IPS-18a (cell line): ENCODE results near the gene SPG21.

Experiments
- H3K27ac ChIP-seq: one replicate; pipeline ENCODE4 v1.5.1; 2013; ENCODE audit warnings: low read length
- H3K27me3 ChIP-seq: one replicate; pipeline ENCODE4 v1.6.1; 2013; ENCODE audit warnings: mild to moderate bottlenecking, low read length; ENCODE audit not compliant: control insufficient read depth, insufficient read depth
- H3K36me3 ChIP-seq: one replicate; pipeline ENCODE4 v1.6.1; 2013; ENCODE audit warnings: low read depth, low read length; ENCODE audit not compliant: control insufficient read depth
- H3K4me1 ChIP-seq: one replicate; pipeline ENCODE4 v1.6.1; 2013; ENCODE audit warnings: low read depth, low read length; ENCODE audit not compliant: control insufficient read depth
- H3K4me3 ChIP-seq: one replicate; pipeline ENCODE4 v1.5.1; 2013; ENCODE audit warnings: low read length
- H3K9ac ChIP-seq: one replicate; pipeline ENCODE4 v1.6.1; 2013; ENCODE audit warnings: mild to moderate bottlenecking, low read length, moderate library complexity
- H3K9me3 ChIP-seq: one replicate; pipeline ENCODE4 v1.6.1; 2013; ENCODE audit warnings: low read depth, low read length; ENCODE audit not compliant: control insufficient read depth

Gene SPG21

GRCh38 chr15:64931381-64931780, 58.3 kb downstream of the SPG21 start:
- H3K27me3 ChIP-seq: no peaks in the 10 kb centered on the region
- no peak overlapping the region for H3K27ac ChIP-seq
- H3K9ac ChIP-seq: no peak overlapping the region
- H3K4me3 ChIP-seq: no peak overlapping the region
- H3K9me3 ChIP-seq: no peaks in the 10 kb centered on the region
- no peaks in the 10 kb centered on the region for H3K36me3 ChIP-seq
- H3K4me1 ChIP-seq: no peaks in the 10 kb centered on the region

- Histone ChIP-seq H3K9ac (no peak overlapping the region), H3K4me3 (no peak overlapping the region), H3K9me3 (no peaks in the 10 kb centered on the region), H3K27me3 (no peaks in the 10 kb centered on the region), H3K36me3 (no peaks in the 10 kb centered on the region), H3K27ac (no peak overlapping the region), H3K4me1 (no peaks in the 10 kb centered on the region)
These were observed 58.8 kb downstream of the SPG21 start for GRCh38 chr15:64930778-64931371.

- Histone ChIP-seq H3K9ac (no peak overlapping the region), H3K36me3 (no peaks in the 10 kb centered on the region), H3K4me3 (no peak overlapping the region), H3K27ac (no peak overlapping the region), H3K4me1 (no peaks in the 10 kb centered on the region), H3K9me3 (no peaks in the 10 kb centered on the region), H3K27me3 (no peaks in the 10 kb centered on the region)
These were observed 59.6 kb downstream of the SPG21 start for GRCh38 chr15:64930019-64930652.

- Histone ChIP-seq H3K27ac (no peak overlapping the region), H3K9ac (no peak overlapping the region), H3K4me1 (no peaks in the 10 kb centered on the region), H3K36me3 (no peaks in the 10 kb centered on the region), H3K9me3 (no peaks in the 10 kb centered on the region), H3K27me3 (no peaks in the 10 kb centered on the region), H3K4me3 (no peak overlapping the region)
These were observed 61.0 kb downstream of the SPG21 start for GRCh38 chr15:64928626-64929220.

GRCh38 chr15:64926661-64927060, 63.1 kb downstream of the SPG21 start:
- Histone ChIP-seq H3K9ac (no peak overlapping the region), H3K4me1 (no peaks in the 10 kb centered on the region), H3K9me3 (no peaks in the 10 kb centered on the region), H3K4me3 (no peak overlapping the region), H3K27ac (no peak overlapping the region), H3K27me3 (no peaks in the 10 kb centered on the region), H3K36me3 (no peaks in the 10 kb centered on the region)

- Histone ChIP-seq H3K27ac (no peak overlapping the region), H3K27me3 (no peaks in the 10 kb centered on the region), H3K9ac (no peak overlapping the region)
These were observed 64.1 kb downstream of the SPG21 start for GRCh38 chr15:64925335-64926330.

GRCh38 chr15:64923546-64923945, 66.2 kb downstream of the SPG21 start:
- Histone ChIP-seq H3K27ac (no peak overlapping the region), H3K36me3 (no peaks in the 10 kb centered on the region), H3K9ac (no peak overlapping the region), H3K27me3 (no peaks in the 10 kb centered on the region), H3K9me3 (no peaks in the 10 kb centered on the region), H3K4me3 (no peak overlapping the region), H3K4me1 (no peaks in the 10 kb centered on the region)

More at GRCh38 chr15:64925335-64926330, 64.1 kb downstream of the SPG21 start:
- Histone ChIP-seq H3K9me3 (no peaks in the 10 kb centered on the region), H3K4me1 (no peaks in the 10 kb centered on the region), H3K36me3 (no peaks in the 10 kb centered on the region), H3K4me3 (no peak overlapping the region)

- Histone ChIP-seq H3K27ac (no peak overlapping the region), H3K4me1 (no peaks in the 10 kb centered on the region), H3K27me3 (no peaks in the 10 kb centered on the region), H3K9ac (no peak overlapping the region), H3K36me3 (no peaks in the 10 kb centered on the region), H3K4me3 (no peak overlapping the region), H3K9me3 (no peaks in the 10 kb centered on the region)
These were observed 68.0 kb downstream of the SPG21 start for GRCh38 chr15:64921711-64922110.

- Histone ChIP-seq H3K36me3 (no peaks in the 10 kb centered on the region), H3K4me1 (peaks cover 14% of the 10 kb centered on the region), H3K4me3 (no peak overlapping the region), H3K9me3 (no peaks in the 10 kb centered on the region), H3K27me3 (no peaks in the 10 kb centered on the region), H3K27ac (no peak overlapping the region), H3K9ac (no peak overlapping the region)
These were observed 70.0 kb downstream of the SPG21 start for GRCh38 chr15:64919721-64920120.

GRCh38 chr15:64917211-64917610, 72.5 kb downstream of the SPG21 start:
- no peak overlapping the region for H3K27ac ChIP-seq
- no peaks in the 10 kb centered on the region for H3K36me3 ChIP-seq
- H3K4me3 ChIP-seq: no peak overlapping the region
- H3K9ac ChIP-seq: no peak overlapping the region
- H3K9me3 ChIP-seq: no peaks in the 10 kb centered on the region
- H3K4me1 ChIP-seq: peaks cover 16% of the 10 kb centered on the region
- H3K27me3 ChIP-seq: peaks cover 12% of the 10 kb centered on the region

GRCh38 chr15:64916365-64916764, 73.3 kb downstream of the SPG21 start:
- H3K4me1 ChIP-seq: peaks cover 19% of the 10 kb centered on the region
- no peak overlapping the region for H3K9ac ChIP-seq
- no peak overlapping the region for H3K27ac ChIP-seq
- no peak overlapping the region for H3K4me3 ChIP-seq
- H3K36me3 ChIP-seq: no peaks in the 10 kb centered on the region
- H3K27me3 ChIP-seq: peaks cover 17% of the 10 kb centered on the region
- no peaks in the 10 kb centered on the region for H3K9me3 ChIP-seq
